PC-3 (cell line): ENCODE results near the gene GALNTL6. TPM values are rescaled to one million over a fixed set of nuclear protein-coding genes. Genes with fewer than 3 reads are reported as not detected.

Source experiments
- ATAC-seq: fragments of 200-7000 bp; cut with Tn5 transposase; 2 replicates; pipeline ENCODE4 v1.9.1; 2020; ENCODE audit warnings: mild to moderate bottlenecking, moderate library complexity
- BruUV-seq: library from RNA; stranded (reverse); fragments of 400-500 nt; replicated peaks from 2 replicates; lab custom pipeline; 2021; lab: Mats Ljungman, UMichigan
- CTCF ChIA-PET: fragments of 300-600 bp; sonication (Branson Sonifier 250); formaldehyde crosslinking; loops from one replicate; lab custom pipeline; 2022; ENCODE audit warnings: antibody characterized with exemption; lab: Charles Lee
- POLR2A ChIA-PET: fragments of 300-600 bp; sonication (Branson Sonifier 250); formaldehyde crosslinking; loops from one replicate; lab custom pipeline; 2022; ENCODE audit warnings: antibody characterized with exemption; ENCODE audit not compliant: unreplicated experiment; lab: Charles Lee
- DNase-seq: peaks from one replicate; pipeline ENCODE4 v3.0.0-alpha.2; 2015
- H2AFZ ChIP-seq: fragments of 300-600 bp; sonication (generic); 2 replicates; pipeline ENCODE4 v1.6.0; 2016; ENCODE audit warnings: antibody characterized with exemption, low read length
- H3F3A ChIP-seq: fragments of 300-600 bp; sonication (generic); one replicate; pipeline ENCODE4 v1.6.0; 2017; ENCODE audit warnings: antibody characterized with exemption, low read length, control low read depth, mild to moderate bottlenecking; ENCODE audit not compliant: unreplicated experiment
- H3K27ac ChIP-seq: fragments of 300-600 bp; sonication (generic); 2 replicates; pipeline ENCODE4 v1.5.1; 2016; ENCODE audit warnings: mild to moderate bottlenecking, low read length
- H3K27me3 ChIP-seq: fragments of 300-600 bp; sonication (generic); 2 replicates; pipeline ENCODE4 v1.6.1; 2016; ENCODE audit warnings: low read length, mixed read lengths
- H3K36me3 ChIP-seq: fragments of 300-600 bp; sonication (generic); 2 replicates; pipeline ENCODE4 v1.6.1; 2016; ENCODE audit warnings: low read depth, mixed run types, low read length, mixed read lengths
- H3K4me1 ChIP-seq: fragments of 300-600 bp; sonication (generic); 2 replicates; pipeline ENCODE4 v1.5.1; 2016; ENCODE audit warnings: low read length; ENCODE audit not compliant: insufficient read depth
- H3K4me2 ChIP-seq: fragments of 300-600 bp; sonication (generic); 2 replicates; pipeline ENCODE4 v1.6.0; 2016; ENCODE audit warnings: low read length
- H3K4me3 ChIP-seq: fragments of 300-600 bp; sonication (generic); 2 replicates; pipeline ENCODE4 v1.5.1; 2016; ENCODE audit warnings: mild to moderate bottlenecking, low read length, mixed read lengths
- H3K79me2 ChIP-seq: fragments of 300-600 bp; sonication (generic); 2 replicates; pipeline ENCODE4 v1.6.1; 2017; ENCODE audit warnings: low read length, mixed read lengths
- H3K9ac ChIP-seq: fragments of 300-600 bp; sonication (generic); 2 replicates; pipeline ENCODE4 v1.6.0; 2016; ENCODE audit warnings: mild to moderate bottlenecking, low read length
- H3K9me2 ChIP-seq: fragments of 300-600 bp; sonication (generic); replicated peaks from 2 replicates; pipeline ENCODE4 v1.6.1; 2016; ENCODE audit warnings: mixed run types, low read length, mixed read lengths
- H3K9me3 ChIP-seq: fragments of 300-600 bp; sonication (generic); 2 replicates; pipeline ENCODE4 v1.6.1; 2016; ENCODE audit warnings: low read length, mixed read lengths
- H4K20me1 ChIP-seq: fragments of 300-600 bp; sonication (generic); 2 replicates; pipeline ENCODE4 v1.6.1; 2016; ENCODE audit warnings: low read length, mixed read lengths
- CTCF ChIP-seq: fragments of 300-600 bp; sonication (generic); conservative IDR thresholded peaks from 2 replicates; pipeline ENCODE4 v1.5.1; 2017; ENCODE audit warnings: antibody characterized with exemption, low read depth, mild to moderate bottlenecking, low read length
- EZH2 ChIP-seq: fragments of 300-600 bp; sonication (generic); IDR thresholded peaks from one replicate; pipeline ENCODE4 v1.6.1; 2017; ENCODE audit warnings: antibody characterized with exemption, mild to moderate bottlenecking, low read length; ENCODE audit not compliant: unreplicated experiment
- EZH2phosphoT487 ChIP-seq: fragments of 300-600 bp; sonication (generic); IDR thresholded peaks from 2 replicates; pipeline ENCODE4 v1.6.1; 2018; ENCODE audit warnings: mild to moderate bottlenecking, antibody characterized with exemption, low read length, borderline replicate concordance
- intact Hi-C: fragments of 100-400 bp; cut with micrococcal nuclease; formaldehyde crosslinking; loops from 2 replicates; pipeline ENCODE4 v1.9.0; 2023
- total RNA-seq: library from RNA; depleted of rRNA; stranded (reverse); fragments of >200 nt; gene quantifications from 2 replicates; pipeline ENCODE4 v1.2.3, GENCODE V29; 2014

GALNTL6 gene
- total RNA-seq, 1 experiment from 2014 or later = not detected

GRCh38 chr4:172780566-172781081 lies 967.4 kb downstream of the GALNTL6 start:
- Histone ChIP-seq H3K4me1 (0 out of 2 replicates have a peak, but pooled peaks cover 3% of the 10 kb centered on the region), H3K36me3 (no peaks in the 10 kb centered on the region), H3K27ac (no peak overlapping the region), H3K9me2 (no peaks in the 10 kb centered on the region), H3K4me3 (no peak overlapping the region), H3K79me2 (no peaks in the 10 kb centered on the region), H3K27me3 (no peaks in the 10 kb centered on the region), H3K9me3 (no peaks in the 10 kb centered on the region), H4K20me1 (no peaks in the 10 kb centered on the region), H3F3A (no peaks in the 10 kb centered on the region), H3K9ac (no peak overlapping the region), H2AFZ (no peak overlapping the region), H3K4me2 (no peak overlapping the region)
- no peak for DNase-seq
- CTCF ChIA-PET = no interaction called here
- no TSS peak for BruUV-seq
- POLR2A ChIA-PET = no interaction called here
- ATAC-seq = no peak
- TF ChIP-seq EZH2phosphoT487 (no peak), EZH2 (no peak), CTCF (no peak)
- intact Hi-C loops = no loop called here

GRCh38 chr4:172785613-172786012 lies 972.4 kb downstream of the GALNTL6 start:
- POLR2A ChIA-PET = no interaction called here
- TF ChIP-seq EZH2 (no peak), EZH2phosphoT487 (no peak), CTCF (no peak)
- peak; percentile 64; the same call in 1 of the 2 replicates for ATAC-seq

GRCh38 chr4:172786039-172786792 lies 973.0 kb downstream of the GALNTL6 start:
- no peaks in the 10 kb centered on the region for H3F3A ChIP-seq
- H3K36me3 ChIP-seq = no peaks in the 10 kb centered on the region
- ATAC-seq = peak; percentile 58
- CTCF ChIA-PET = no interaction called here
- H3K79me2 ChIP-seq = no peaks in the 10 kb centered on the region
- H3K9me3 ChIP-seq = no peaks in the 10 kb centered on the region
- POLR2A ChIA-PET = no interaction called here
- H3K9ac ChIP-seq = no peak overlapping the region
- H3K27me3 ChIP-seq = no peaks in the 10 kb centered on the region
- intact Hi-C loops = no loop called here
- no peak overlapping the region for H2AFZ ChIP-seq
- H3K4me3 ChIP-seq = no peak overlapping the region
- H4K20me1 ChIP-seq = no peaks in the 10 kb centered on the region
- H3K9me2 ChIP-seq = no peaks in the 10 kb centered on the region
- no TSS peak for BruUV-seq
- peak; percentile 5 for DNase-seq
- peak overlapping the region; percentile 15 for H3K27ac ChIP-seq
- no peak for TF ChIP-seq CTCF
- no peak for TF ChIP-seq EZH2
- TF ChIP-seq EZH2phosphoT487 = no peak
- H3K4me1 ChIP-seq = peaks cover 4% of the 10 kb centered on the region; the same call in 1 of the 2 replicates
- peak overlapping the region; percentile 19; the same call in 1 of the 2 replicates for H3K4me2 ChIP-seq

More at GRCh38 chr4:172785613-172786012, 972.4 kb downstream of the GALNTL6 start:
- Histone ChIP-seq H3K27me3 (no peaks in the 10 kb centered on the region), H3K27ac (peak overlapping the region; percentile 15), H3K4me1 (peaks cover 4% of the 10 kb centered on the region; the same call in 1 of the 2 replicates), H2AFZ (no peak overlapping the region), H3K79me2 (no peaks in the 10 kb centered on the region), H3K9ac (no peak overlapping the region), H3K9me2 (no peaks in the 10 kb centered on the region), H3F3A (no peaks in the 10 kb centered on the region), H4K20me1 (no peaks in the 10 kb centered on the region), H3K36me3 (no peaks in the 10 kb centered on the region), H3K4me2 (peak overlapping the region; percentile 19; the same call in 1 of the 2 replicates), H3K4me3 (no peak overlapping the region), H3K9me3 (no peaks in the 10 kb centered on the region)
- intact Hi-C loops = no loop called here
- DNase-seq = peak; percentile 28
- no TSS peak for BruUV-seq
- CTCF ChIA-PET = no interaction called here
